Measurements from ENCODE around the gene CHD9.
A peak's percentile ranks its signal among the peaks of the same experiment; 100 is the strongest.
"Not testable (repeated sequence)": the region's sequence is repeated elsewhere in the genome, so short reads cannot be mapped to it uniquely, and the experiment has no call there.

Gene CHD9

DNA sequence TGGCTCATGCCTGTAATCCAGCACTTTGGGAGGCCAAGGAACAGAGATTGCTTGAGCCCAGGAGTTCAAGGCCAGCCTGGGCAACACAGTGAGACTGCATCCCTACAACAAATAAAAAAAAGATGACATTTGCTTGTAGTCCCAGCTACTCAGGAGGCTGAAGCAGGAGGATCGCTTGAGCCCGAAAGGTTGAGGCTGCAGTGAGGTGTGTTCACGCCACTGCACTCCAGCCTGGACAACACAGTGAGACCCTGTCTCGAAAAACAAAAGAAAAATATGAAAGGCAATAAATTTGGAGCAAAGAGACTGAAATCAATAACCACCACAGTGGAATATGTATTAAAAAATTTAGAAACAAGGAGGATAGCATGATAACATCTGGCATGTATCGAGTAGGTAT, 235.7 kb downstream of the CHD9 start:
- no peak for DNase-seq

DNA sequence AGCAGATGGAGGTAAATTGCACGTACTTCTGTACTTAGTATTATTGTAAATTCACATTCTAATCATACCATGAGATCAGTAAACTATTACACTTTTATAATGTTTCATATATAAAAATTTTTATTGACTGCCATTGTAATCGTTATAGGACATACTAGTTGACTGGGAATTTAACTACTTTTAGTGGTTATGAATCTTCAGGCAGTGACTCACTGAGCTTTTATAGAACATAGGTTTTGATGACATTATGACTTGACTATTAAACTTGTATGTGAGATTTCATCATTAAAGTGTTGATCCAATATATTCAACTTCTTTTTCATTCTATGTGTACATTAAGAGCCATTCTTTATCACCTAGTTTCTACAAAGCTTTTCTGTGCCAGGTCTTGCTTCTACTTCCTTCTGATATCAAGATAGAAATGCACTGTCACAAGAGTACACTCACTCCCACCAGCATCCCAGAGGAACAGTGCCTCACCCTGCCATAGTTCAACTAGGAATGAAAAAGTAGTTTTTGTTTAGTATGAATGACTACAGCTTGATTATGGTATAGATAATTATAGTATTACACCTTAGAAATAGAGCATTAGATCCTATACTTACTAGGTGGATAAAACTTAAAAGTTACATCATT, 237.1 kb downstream of the CHD9 start:
- no peak for DNase-seq

GRCh38 chr16:53297477-53297876, 242.7 kb downstream of the CHD9 start:
- no peak for DNase-seq

DNA sequence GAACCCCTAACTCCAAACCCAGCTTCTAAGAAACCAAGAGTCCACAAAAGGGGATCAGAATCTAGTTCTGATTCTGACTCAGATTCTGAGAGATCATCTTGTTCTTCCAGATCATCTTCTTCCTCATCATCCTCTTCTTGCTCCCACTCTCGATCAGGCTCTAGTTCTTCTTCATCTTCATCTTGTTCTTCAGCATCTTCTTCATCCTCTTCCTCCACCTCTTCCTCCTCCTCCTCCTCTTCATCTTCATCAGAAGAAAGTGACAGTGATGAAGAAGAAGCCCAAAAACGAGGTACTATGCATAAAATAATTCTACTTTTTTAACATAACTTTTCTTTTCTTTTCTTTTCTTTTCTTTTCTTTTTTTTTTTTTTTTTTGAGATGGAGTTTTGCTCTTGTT, 249.5 kb downstream of the CHD9 start:
- no peak for DNase-seq

GRCh38 chr16:53305743-53306142, 251.0 kb downstream of the CHD9 start:
- no peak for DNase-seq

DNA sequence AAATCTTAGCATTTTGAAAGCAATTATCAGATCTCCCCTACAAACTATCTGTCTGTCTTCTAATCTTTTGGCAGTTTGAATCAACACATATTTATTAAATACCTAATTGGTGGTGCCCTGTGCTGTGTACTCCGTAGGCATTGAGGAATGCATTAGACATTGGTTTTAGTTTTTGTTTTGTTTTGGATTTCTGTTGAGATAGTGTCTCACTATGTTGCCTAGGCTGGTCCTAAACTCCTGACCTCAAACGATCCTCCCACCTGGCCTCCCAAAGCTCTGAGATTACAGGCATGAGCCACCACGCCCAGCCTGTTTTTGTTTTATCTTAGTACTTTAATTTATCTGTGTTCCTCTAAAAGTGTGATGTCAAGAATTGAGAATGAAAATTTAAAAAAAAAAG, 254.7 kb downstream of the CHD9 start:
- no peak for DNase-seq

GRCh38 chr16:53320992-53321391, 266.2 kb downstream of the CHD9 start:
- DNase-seq = no peak

GRCh38 chr16:53323924-53324323, 269.1 kb downstream of the CHD9 start:
- no peak for DNase-seq

DNA sequence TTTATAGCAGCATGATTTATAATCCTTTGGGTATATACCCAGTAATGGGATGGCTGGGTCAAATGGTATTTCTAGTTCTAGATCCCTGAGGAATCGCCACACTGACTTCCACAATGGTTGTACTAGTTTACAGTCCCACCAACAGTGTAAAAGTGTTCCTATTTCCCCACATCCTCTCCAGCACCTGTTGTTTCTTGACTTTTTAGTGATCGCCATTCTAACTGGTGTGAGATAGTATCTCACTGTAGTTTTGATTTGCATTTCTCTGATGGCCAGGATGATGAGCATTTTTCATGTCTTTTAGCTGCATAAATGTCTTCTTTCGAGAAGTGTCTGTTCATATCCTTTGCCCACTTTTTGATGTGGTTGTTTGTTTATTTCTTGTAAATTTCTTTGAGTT, 276.2 kb downstream of the CHD9 start:
- not testable (repeated sequence) for DNase-seq

GRCh38 chr16:53334581-53334980, 279.8 kb downstream of the CHD9 start:
- DNase-seq = no peak

DNA sequence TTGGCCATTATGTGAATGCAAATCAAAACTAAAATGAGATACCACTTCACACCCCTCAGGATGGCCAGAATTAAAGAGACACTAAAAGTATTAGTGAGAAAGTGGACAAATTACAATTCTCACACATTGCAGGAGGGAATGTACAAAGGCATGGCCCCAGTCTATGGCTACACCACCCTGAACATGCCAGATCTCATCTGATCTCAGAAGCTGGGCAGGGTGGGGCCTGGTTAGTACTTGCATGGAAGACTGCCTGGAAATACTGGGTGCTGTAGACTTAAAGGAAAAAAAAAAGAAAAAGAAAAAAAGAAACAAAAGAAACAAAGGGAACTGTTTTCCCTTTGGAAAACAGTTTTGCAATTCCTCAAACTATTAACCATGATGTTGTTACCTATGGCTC, 282.5 kb downstream of the CHD9 start:
- no peak for DNase-seq

GRCh38 chr16:53341792-53342191, 287.0 kb downstream of the CHD9 start:
- DNase-seq = no peak

DNA sequence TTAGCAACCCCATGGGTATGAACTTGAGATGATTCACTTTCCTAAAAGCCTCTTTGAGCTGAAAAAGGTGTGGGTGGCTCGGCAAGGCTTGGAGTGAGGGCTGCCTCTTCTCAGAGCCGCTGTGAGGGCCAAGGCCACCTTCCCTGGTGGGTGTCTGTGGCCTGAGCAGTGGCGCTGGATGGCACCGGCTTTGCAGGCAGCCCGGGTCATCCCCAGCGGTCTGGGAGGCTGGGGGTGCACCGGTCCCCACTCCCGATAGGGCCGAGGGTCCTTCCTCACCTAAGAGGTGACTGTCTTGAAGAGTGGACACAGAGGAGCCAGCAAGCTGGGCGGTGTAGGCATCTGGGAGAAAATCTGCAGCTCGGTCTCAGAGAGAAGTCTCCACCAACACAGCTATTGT, 300.3 kb downstream of the CHD9 start:
- DNase-seq = no peak

DNA sequence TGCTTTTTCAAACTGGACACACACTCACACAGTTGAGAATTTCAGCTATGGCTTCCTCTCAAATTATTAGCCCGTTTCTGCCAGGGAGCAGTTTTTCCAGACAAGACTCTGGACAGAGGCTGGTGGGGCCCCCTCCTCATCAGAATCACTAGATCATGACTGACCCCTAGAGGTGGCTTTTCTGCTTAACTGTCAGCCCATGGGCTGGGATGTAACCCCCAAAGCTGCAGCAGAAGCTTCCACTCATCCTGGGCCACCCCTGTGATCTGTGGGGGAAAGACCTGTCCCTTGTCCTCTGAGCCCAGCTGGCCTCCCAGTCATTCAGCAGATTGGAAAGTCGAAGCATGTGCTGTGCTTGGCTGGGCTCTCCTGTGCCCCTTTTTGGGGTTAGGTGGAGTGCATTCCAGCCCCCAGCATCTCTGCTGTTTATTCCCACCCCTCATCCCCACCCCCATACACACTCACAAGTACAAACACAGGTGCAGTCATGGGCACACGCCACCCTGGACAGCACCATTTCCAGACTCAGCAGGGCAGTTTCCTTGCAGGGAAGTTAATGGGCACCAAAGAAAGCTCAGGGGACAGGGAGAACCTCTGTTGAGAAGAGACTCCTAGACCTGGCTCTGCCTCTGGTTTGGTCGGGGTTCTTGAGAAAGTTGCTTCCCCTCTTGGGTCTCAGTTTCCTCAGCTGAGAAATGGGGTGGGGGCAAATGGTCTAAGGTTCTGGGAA, 301.9 kb downstream of the CHD9 start:
- DNase-seq = no peak

DNA sequence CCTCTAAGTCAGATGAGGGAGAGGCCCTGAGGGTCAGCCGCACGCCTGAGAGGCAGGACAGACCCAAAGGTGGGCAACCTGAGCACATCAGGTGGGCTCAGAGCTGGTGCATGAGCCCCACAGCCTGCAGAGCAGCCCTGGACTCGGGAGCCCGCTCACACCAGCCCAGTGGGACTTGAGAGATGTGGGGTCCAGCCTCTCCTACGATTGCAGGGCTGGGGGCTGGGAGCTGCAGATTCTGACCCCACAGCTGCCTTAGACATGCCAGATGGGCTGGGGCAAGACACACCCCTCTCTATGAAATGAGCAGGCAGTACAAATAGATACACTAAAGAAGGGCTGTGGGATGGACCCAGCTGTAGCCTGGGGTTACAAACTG, 302.4 kb downstream of the CHD9 start:
- DNase-seq = no peak

GRCh38 chr16:53357955-53358354, 303.2 kb downstream of the CHD9 start:
- DNase-seq = no peak

GRCh38 chr16:53358884-53359283, 304.1 kb downstream of the CHD9 start:
- no peak for DNase-seq

GRCh38 chr16:53369921-53370320, 315.1 kb downstream of the CHD9 start:
- no peak for DNase-seq

- no peak for DNase-seq
Observed at GRCh38 chr16:53370827-53371226, 316.0 kb downstream of the CHD9 start.

DNA sequence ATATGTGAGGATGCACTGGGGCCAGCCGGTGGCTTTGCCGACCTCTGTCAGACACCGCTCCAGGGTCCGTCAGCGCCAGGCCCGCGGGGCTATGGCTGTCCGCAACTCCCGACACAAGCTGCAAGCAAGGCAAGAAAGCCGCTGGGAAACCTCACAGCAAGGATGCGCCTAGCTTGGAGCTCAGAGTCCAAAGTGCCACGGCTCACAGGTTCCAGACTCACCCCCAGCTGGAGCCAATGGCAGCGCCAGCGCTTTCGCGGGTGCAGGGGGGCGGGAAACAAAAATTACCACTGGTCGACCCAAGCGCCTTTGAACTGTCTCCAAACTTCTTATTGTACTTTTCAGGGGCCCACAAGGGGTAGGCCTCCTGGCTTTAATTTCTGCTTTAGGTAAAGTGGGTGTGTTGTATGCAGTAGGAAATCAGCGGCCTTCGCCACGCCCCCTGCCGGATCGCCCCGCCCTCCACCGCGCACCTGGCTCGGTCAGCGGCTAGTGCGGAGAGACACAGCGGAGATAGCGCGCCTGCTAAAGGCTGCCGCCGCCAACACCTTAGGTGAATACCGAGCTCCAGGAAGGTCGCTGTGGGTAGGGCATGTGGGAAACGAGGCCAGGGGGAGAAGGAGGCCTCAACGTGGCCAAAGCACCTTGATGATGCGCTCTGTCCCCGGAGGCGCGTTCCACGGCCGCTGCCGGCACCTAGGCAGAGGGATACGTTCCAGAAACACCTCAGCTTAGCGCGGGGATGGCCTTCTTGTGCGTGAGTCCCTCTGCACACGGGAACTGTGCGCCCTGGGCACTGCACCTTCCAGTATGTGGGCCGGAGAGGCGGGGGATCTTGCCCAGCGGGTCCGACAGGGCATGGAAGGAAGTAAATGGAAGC, 318.4 kb downstream of the CHD9 start:
- DNase-seq = peak; percentile 82

GRCh38 chr16:53374800-53375199, 320.0 kb downstream of the CHD9 start:
- no peak for DNase-seq

- DNase-seq = no peak
Observed at GRCh38 chr16:53378138-53378537, 323.3 kb downstream of the CHD9 start.
